Stimulated activated CD8-positive, alpha-beta memory T cell treated with anti-CD3 and anti-CD28 coated beads, Interleukin-4, amount 100 ng/mL, for 1 hour (primary cell): ENCODE measurements around the gene GRM4.

Experiments used
- DNase-seq, 2 donors: peaks; one replicate each; pipeline ENCODE4 v3.0.0-alpha.2; 2020; ENCODE audit warnings: low read depth in 2 of 2, low spot score in 1 of 2

Gene GRM4

DNA sequence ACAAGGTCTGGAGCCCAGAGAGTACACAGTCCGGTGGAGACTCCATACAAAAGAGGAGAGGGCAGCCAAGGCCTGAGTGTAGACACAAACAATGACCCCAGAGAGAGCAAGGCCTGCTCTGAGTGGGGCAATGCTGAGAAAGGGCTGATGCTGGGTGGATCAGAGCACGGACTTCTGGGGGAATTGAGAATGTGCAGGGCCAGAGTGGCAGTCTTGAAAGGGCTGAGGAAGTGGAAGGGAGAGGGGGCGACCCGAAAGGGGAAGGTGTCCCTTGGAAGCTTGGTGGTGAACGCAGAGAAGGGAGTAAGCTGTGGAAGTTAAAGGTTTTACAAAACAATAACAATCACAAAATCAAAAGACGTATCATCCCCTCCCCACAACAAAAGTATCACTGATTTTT, 12.0 kb upstream of the GRM4 start:
- DNase-seq, result no peak

DNA sequence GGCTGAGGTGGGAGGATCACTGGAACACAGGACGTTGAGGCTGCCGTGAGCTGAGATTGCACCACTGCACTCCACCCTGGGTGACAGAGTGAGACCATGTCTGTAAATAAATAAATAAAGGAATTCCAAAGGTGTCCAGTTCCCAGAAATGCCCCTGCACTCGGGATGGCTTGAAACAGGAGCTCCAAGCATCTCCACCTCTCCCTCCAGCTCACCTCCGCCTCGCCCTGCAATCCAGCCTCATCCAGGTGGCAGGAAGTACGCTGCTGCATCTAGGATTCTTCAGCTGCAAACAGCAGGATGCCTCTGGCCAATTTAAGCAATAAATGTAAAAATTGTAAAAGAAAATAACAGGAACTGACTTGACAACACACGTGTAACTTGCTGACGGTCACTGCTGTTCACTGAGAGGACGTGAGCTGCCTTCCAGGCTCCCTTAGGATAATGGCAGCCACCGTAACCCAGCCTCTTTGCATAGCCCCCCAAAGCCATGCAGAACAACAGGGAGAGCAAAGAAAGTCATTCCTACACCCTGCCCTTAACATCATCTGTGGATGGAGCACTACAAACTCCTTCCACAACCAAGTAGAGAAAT, 11.4 kb upstream of the GRM4 start:
- DNase-seq, result no peak

DNA sequence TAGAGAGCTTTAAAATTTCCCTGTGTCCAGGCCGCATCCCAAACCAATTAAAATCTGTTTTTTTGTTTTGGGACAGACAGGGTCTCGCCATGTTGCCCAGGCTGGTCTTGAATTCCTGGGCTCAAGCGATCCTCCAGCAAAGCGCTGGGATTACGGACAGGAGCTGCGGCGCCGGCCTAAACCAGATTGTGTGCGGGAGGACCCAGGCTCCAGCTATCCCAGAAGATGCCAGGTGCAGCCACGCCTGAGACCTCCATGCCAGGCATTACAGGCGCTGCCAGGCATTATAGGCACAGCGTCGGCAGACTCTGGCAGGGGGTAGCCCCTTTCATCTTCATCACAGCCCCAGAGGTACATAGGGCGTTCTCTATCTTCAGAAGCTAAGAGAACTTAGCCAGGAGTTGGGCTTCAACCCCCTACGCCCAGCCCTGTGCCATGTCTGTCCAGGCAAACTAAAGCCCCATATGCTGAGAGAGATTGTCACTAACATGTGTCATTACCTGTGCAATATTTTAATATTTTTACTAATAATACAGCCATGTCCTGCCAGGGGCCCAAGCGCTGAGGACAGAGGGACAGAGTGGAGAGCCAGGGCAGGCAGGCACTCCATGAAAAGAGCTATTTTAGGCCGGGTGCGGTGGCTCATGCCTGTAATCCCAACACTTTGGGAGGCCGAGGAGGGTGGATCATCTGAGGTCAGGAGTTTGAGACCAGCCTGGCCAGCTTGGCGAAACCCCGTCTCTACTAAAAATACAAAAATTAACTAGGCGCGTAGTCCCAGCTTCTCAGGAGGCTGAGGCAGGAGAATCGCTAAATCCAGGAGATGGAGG, 9.8 kb upstream of the GRM4 start:
- DNase-seq, result no peak

DNA sequence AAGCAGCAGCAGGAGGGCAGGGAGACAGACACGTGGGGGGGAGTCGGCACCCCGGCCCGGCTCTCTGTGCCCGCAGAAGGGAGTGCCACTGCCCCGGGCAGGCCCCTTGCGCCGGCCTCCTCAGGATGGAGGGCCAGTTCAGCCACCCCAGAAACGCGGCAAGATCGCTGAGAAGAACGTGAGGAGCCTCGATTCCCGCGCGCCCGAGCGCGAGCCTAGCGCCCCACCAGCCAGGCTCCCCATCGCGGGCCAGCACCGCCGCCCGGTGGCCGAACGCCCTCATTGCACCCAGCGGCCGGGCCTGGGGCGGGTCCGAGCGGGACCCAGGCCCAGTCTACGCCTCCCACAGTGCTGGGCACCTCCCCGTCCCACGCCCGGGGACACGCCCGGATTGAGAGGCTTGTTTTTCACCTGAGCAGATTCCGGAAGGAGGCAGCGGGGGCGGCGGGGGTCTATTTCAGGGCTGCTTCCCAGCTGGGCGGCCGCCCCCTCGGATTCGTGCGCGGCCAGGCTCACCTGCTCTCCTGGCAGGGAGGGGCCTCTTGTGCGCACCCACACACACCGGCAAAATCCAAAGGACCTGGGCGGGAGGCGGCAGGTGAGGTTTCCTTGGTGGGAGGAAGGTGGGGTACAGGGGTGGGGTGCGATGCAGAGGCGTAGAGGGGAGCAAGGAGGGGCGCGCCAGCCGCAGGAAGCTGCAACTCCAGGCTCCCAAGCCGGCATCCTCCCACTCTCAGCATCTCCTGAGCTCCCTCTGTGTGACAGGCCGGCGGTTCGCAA, 9.0 kb upstream of the GRM4 start:
- peak; percentile 28 to 42 for DNase-seq

DNA sequence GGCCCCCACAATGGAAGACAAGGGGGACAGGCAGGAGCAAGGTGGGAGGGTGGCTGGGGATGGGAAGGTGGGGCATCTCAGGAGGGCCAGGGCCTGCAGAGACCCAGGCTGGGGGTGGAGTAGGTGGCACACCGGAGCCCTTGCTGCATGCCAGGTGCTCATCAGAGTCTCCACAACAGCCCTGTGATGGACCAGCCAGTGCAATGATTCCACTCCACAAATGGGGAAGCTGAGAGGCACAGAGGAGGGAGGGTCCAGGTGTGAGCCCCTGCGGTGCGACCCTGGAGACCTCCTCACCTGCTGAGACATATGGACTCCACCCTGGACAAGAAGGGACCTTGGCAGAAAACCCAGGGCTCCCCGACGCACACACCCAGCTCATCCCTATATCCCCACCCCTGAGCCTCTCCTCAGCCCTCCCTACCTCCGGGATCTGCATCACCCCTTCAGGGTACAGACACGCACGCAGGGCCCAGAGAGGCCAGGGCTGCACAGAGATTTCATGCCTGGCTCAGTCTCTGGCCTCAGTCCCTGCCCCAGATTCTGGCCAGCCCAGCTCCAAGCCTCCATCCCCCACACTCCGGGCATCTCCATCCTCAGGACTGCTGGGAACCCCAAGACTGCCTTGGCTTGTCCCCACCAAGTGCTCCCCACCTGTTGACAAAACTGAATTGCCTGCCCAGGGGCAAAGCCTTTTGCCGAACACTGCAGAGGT, 7.1 kb upstream of the GRM4 start:
- no peak for DNase-seq

DNA sequence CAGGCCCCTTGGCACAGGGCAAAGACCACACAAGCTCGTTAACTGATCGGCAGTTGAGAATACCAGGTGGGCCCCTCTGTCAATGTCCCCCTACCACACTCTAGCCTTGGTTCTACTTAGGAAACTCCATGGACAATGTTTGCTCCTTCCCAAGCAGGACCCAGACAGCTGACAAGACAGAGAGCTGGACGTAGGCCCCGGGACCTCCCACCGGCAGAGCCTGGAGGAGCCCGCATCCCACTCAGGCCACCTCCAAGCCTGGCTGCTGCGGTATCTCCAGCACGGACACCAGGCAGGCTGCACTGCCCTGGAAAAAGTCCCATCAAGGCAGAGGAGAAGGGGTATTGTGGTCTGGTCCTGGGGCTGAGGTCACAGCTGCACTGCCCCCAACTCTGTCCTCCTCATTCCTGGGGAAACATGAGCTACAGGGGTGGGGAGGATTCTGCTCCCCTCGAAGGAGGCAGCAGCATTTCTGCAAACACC, 6.2 kb upstream of the GRM4 start:
- no peak for DNase-seq

DNA sequence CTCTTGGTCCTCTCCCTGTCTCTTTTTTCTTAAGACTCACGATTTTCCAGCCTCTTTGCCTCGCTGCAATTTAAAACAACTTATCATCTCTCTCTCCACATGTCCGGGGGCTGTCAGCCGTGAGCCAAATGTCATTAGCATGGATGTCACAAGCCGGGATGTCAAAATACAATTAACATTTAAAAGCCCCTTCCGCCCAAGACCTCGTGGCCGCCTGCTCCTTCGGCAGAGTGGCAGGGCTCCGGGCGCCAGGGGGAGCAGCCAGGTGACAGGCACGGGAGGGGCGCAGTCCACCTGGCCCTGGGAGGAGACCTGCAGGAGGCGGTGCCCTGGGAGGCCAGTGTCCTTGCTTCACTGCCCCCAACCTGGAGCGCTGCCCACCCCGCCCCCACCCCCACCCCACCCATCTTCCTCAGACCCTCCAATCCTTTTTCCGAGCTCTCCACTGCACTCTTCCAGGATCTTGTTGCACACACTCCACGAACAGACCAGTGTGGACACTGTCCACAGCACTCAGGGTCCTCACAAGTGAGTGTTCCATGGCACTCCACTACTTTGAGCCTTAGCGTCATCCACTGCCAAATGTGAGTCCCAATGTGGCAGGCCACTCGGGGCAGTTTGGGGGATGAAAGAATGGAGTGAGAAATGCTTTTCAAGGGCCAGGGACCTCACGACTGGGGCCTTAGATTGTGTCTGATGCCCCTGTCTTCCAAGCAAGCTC, 5.6 kb upstream of the GRM4 start:
- DNase-seq, result no peak

DNA sequence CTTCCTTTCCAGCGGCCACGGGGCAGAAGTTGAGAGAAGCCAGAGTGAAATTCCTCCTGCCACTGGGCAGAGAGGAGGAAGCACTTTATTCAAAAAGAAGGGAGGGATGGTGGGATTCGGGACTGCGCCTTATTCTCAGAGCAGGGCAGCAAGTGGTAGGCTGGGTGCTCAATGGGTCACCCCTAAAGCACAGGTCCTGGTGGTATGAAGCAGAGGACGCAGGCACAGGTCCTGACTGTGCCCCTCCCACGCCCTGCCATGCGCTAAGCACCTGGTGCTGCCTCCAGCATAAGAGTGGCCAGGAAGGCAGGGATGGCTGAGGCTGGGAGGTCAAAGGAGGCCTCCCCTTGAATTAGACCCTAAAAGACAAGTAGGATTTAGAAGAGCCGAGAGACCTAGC, 4.9 kb upstream of the GRM4 start:
- no peak for DNase-seq

DNA sequence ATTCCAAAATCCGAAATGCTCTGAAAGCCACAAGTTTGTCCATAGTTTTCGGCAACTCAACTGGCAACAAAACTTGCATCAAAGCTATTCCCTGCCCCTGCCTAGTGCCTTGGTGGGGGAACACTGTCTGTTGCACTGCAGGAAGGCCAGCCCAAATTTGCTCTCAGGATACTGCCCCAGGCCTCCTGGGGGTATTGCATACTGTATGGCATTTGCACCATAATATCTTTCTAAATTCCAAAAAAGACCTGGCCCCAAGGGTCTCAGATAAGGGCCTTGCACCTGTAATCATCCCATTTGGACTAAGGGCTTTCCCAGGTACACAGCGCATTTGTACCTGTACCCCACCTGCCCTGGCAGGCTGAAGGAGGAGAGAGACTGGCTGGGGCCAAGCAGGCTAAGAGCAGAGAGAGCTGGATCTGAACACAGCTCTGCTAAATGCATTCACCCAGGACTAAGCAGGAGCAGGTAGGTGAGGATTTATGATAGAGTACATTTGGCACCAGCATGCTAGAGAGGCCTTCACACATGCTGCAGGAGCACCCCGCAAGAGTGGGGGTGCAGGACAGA, 4.0 kb upstream of the GRM4 start:
- no peak for DNase-seq

DNA sequence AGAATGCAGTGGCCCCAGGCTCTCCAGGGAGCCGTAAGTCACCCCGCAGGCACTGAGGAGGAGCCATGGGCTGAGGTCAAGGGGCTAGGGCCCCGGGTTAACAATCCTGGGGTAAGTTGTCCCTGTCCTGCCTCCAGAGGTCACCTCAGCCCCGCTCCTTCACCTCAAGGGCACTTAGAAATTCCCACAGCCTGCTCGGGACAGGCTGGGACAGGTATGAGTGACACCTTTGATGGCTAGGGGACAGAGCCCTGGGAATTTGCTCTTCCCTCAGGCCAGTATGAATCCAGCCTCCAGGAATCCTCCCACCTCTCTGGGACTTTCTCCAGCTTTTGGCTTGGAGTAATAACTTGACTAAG, 3.5 kb upstream of the GRM4 start:
- DNase-seq, result no peak

DNA sequence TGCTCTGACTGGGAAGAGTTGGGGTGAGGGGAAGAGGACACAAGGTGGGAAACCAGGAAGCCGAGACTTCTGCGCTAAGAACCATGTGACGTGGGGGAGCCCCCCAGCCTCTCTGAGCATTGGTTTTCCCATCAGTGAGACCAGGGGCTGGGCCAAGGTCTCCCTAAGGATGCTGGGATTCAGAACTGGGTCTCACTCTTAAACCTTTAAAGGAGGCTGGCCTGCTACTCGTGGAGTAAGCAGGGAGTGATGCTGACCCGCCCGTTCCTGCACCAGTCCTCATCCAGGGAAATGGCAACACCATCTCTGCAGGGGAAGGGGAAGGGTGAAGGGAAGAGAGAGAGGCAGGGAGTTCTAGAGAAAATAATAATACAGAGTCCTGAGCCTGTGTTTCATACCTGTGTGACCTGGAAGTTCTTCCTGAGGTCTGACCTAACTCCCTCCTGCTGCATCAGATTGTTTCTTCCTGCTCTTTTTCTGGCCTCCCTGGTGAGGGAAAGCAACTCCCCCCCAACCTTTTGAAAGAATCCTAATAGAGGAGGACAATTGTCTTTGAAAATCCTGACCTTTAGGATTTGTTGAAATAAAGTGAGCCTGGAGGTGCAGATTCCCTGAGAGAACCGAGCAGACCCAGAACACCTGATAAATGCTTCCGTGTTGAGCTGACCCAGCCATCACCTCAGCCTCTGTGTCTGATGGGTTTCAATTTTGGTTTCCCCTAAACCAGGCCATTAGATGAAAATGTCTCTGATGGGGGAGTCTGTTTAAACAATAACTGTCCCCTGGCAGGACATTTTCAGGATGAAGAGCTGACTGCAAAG, 3.0 kb upstream of the GRM4 start:
- DNase-seq, result no peak

DNA sequence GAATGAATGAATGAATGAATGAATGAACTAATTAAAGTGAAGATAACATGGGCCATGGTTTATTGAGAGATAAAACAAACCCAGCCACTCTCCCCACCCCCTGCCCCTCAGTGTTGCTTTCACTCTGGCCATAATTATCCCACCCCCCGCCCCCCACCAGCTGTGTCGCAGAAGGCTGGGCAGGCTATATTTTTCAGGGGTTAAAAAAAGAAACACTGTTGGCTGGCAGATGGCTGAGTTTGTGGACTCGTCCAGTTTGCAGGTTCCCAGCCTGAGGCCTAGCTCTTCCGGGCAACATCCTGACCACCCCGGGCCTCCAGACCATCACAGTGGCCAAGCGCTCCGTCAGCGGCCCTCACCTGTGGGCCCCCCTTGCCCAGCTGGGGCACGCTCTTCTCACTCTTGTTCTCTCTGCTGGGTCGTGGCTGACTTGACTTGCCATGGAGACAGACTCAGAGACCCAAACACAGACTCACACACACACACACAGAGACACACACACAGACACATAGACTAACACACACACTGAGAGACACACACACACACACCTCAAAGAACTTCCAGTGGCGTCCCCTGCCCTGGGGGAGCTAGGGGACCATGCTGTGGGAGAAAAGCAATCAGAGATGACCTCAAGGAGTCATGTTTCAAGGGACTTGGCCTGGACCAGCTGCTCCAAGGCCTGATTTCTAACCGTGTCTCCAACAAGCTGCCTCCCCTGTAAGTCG, 2.2 kb upstream of the GRM4 start:
- DNase-seq, result no peak

DNA sequence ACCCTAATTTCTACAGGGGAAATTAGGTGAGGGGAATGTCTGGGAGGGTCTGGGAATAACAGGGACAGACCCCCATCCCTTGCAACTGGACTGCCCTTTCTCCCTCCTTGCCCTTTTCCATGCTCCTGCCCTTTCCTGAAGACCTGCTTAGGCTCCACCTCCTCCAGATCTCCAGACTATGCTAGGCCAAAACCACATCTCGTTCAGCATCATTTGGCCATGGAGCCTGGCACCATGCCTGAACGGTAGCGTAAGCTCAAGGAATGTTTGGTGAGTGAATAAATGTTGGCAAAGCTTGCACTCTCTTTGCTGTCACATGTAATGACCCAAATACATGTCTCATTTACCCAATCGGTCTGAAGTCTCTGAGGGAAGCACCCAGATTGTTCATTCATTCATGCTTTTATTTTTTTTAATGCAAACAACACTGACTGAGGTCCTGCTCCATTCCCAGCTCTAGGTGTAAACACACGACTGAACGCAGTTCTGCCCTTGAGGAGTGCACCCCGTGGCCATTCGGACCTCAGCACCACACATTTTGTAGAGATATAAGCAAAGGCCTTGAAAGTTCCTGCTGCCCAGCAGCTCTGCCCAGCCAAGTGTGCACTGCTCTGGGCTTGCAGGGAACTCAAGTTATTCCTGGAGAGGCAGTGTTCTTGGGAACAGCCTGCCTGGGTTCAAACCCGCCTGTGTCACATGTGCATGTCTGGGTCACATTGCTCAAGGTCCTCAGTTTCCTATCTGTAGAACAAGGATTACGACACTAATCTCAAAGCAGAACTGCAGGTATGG, 1.1 kb upstream of the GRM4 start:
- no peak for DNase-seq

DNA sequence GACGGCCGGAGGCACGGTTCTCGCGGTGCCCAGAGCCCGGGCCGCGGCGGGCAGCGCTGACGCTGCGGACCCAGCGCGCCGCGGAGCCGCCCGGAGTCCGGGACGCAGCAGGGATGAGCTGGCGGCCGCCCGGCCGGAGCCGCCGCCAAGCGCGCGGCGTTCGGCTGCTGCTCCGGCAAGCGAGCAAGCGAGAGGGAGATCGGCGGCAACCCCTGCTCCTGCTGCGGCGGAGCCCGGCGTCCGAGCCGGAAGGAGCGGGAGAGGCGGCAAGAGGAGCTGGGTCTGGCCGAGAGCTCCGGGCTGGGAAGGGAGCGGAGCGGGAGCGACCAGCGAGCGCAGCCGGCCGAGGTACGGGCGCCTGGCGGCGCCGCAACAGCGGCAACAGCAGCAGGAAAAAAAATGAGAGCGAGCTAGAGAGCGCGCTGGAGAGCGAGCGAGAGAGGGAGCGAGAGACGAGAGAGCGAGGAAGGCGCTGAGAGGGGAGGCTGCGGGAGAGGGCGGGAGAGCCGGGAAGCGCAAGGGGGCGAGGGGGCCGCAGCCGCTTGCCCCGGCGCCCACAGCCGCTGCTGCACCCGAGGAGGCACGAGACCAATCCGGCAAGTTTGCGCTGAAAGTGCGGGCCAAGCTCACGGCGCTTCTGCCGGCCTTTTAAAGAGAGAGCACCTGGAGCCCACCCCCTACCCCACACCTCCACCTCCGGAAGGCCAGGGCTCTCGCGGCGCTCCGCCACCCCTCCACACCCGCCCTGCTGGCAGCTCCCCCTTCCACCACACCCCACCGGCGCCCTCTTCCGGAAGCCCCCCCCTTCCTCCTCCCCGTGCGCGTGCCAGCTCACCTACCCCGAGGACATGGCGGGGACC, 496 bp downstream of the GRM4 start:
- peak in 1 of 2 donors; percentile 20 for DNase-seq

DNA sequence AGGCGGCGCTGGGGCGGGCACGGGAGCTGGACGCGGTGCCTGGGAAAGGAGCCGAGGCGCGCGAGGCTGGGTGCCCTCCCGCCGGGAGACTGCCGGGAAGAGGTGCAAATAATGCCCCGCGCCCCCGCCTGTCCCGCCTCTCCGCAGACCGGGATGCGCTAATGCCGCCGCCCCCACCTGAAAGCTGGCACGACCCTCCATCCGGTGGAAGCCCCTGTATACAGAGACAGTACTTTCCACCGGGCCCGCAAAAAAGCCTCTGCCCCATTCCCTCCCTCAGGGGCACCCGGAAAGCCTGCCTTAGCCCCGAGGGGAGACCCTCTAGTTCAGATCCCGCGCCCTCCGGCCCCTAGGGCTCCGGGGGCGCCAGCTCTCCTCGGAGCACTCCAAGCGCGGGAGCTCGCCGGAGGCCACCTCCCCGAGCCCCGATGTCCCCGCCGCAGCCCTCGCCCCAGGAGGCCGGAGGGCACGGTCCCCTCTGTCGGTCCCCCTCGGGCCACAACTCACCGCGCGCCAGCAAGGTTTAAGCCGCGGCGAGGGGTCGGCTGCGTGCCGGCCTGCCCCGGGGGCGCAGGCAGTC, 1.2 kb downstream of the GRM4 start:
- DNase-seq, result no peak

DNA sequence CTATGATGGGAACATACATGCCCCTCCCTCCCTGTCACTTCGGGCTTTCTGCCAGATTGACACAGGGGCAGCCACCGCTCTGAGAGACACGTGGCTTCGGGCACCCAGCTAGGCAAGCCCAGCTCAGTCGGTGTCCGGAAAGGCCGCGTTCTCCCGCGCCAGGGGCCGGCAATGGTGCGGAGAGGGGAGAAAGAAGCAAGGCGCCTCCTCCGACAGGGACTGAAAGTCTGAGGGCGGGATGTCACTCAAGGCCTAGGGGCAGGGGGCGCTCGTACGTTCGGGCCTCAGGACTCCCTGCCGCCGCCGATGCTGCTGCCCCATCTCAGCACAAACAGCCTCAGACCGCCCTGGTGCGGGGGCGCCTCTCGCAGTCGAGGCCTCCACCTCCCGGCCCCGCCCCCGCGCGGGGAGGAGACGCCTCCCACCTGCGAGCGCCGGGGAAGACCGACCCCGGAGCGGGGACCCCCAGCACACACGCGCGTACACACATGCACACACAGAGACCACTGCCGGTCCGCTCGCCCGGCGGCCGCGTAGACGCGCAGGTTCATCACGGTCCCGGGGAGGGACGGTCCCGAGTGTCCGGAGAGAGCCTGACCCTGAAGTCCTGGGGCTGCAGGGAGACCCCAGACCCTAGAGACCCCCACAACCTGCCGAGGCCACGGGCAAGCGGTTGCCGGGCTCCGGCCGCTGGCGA, 1.9 kb downstream of the GRM4 start:
- DNase-seq, result peak in 1 of 2 donors; percentile 16
